Psoas muscle (tissue), 8 donors: Measurements from ENCODE around the gene ADAM23. TPM values are rescaled to one million over a fixed set of nuclear protein-coding genes. Genes with fewer than 3 reads are reported as not detected.

Source experiments
- ATAC-seq, 4 donors: fragments of 200-7000 bp; cut with Tn5 transposase; one replicate each; pipeline ENCODE4 v1.9.1; 2020; ENCODE audit warnings: moderate library complexity in 3 of 4, mild to moderate bottlenecking in 2 of 4
- DNase-seq, 2 donors: peaks; one replicate each; pipeline ENCODE4 v3.0.0-alpha.2; 2020
- H3K27ac ChIP-seq: fragments of 200-600 bp; one replicate; pipeline ENCODE4 v1.8.0; 2022
- H3K27me3 ChIP-seq, 3 donors: fragments of 200-600 bp in 1 of 3; one replicate each; pipeline versions ENCODE4 v1.6.1 to v1.8.0; 2013 to 2022; ENCODE audit warnings: low read length in 2 of 3, mild to moderate bottlenecking in 2 of 3, moderate library complexity in 1 of 3; ENCODE audit not compliant: insufficient read depth in 3 of 3
- H3K36me3 ChIP-seq, 2 donors: fragments of 200-600 bp in 1 of 2; one replicate each; pipeline versions ENCODE4 v1.6.1 to v1.8.0; 2013 to 2022; ENCODE audit warnings: low read depth in 1 of 2, mild to moderate bottlenecking in 1 of 2, moderate library complexity in 1 of 2; ENCODE audit not compliant: insufficient read depth in 1 of 2
- H3K4me1 ChIP-seq: fragments of 200-600 bp; one replicate; pipeline ENCODE4 v1.8.0; 2022
- H3K4me3 ChIP-seq: fragments of 200-600 bp; one replicate; pipeline ENCODE4 v1.8.0; 2022; ENCODE audit warnings: mild to moderate bottlenecking
- H3K9me3 ChIP-seq: fragments of 200-600 bp; one replicate; pipeline ENCODE4 v1.8.0; 2022
- WGBS, 3 donors: extraction: QIAGEN DNeasy Blood & Tissue Kit; methylation state at CpG; one replicate each; pipeline versions ENCODE4 v1.1.6 to v1.1.7; 2013; 5-methylcytosine and 5-hydroxymethylcytosine counted together
- intact Hi-C, 2 donors: fragments of 100-400 bp; cut with DNase I; formaldehyde crosslinking; loops; one replicate each; pipeline versions ENCODE4 v1.11.0 to v1.14.2; 2022
- polyA plus RNA-seq, 3 donors: library from polyadenylated mRNA; stranded (reverse); fragments of 200-250 nt; gene quantifications; one replicate each; pipeline ENCODE4 v1.2.3, GENCODE V29; 2013
- total RNA-seq, 4 donors: library from RNA; stranded (reverse); fragmentation: NEBNext Ultra II Directional in 2 of 4; extraction: Animal tissue kit (Norgen Biotek cat#: 25700) in 2 of 4; gene quantifications; one replicate each; pipeline versions ENCODE4 v1.2.1 to v1.2.4, GENCODE V29; 2021 to 2023
- TF ChIP-seq, protein P1 (sequence below): fragments of 200-600 bp; IDR thresholded peaks from one replicate; pipeline ENCODE4 v1.8.0; 2022; ENCODE audit warnings: antibody characterized with exemption
- donor health status: healthy with polysubstance abuse.
- donor health status: DM: no; HTN: no; CAD: no; lungs with moderate emphysema.
- donor health status: Bipolar disorder and iron deficiency.
- donor health status: healthy.
- donor health status: DM: yes; HTN: yes; CAD: no.
- donor health status: DM: no; HTN: no; CAD: no.
- donor health status: DM: no; HTN: no; CAD: no.
- donor health status: DM: yes; HTN: yes; CAD: no.

The ADAM23 gene
- total and polyA plus RNA-seq, 7 donors, result 0.42 to 9.2 (median 6.0) TPM

DNA sequence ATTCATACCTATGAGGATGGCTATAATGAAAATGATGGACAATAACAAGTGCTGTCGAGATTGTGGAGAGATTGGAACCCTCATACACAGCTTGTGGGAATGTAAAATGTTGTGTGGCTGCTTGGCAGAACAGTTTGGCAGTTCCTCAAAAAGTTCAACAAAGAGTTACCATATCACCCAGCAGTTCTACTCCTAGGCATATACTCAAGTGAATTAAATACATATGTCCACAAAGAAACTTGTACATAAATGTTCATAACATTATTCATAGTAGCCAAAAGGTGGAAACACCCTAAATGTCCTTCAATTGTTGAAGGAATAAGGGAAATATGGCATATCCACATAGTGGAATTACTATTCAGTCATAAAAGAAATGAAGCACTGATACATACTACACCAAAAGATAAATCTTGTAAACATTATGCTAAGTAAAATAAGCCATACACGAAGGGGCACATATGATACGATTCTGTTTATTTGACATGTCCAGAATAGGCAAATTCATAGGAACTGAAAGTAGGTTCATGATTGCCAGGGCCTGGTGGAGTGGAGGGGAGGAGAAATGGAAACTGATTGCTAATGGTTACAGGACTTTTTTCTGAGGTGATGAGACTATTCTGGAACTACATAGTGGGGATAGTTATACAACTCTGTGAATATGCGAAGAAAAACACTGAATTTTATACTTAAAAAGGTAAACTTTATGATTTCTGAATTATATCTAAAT lies 92.1 kb downstream of the ADAM23 start:
- Histone ChIP-seq H3K9me3 (no peaks in the 10 kb centered on the region), H3K36me3 (no peaks in the 10 kb centered on the region), H3K4me1 (peaks cover 12% of the 10 kb centered on the region), H3K27ac (no peak overlapping the region), H3K4me3 (no peak overlapping the region), H3K27me3 (no peaks in the 10 kb centered on the region)
- ATAC-seq, result no peak
- 86 to 93% (median 91%) methylated on average over 4 of the region's 4 CpGs for WGBS, 3 donors
- no peak for DNase-seq
- TF ChIP-seq, protein P1, sequence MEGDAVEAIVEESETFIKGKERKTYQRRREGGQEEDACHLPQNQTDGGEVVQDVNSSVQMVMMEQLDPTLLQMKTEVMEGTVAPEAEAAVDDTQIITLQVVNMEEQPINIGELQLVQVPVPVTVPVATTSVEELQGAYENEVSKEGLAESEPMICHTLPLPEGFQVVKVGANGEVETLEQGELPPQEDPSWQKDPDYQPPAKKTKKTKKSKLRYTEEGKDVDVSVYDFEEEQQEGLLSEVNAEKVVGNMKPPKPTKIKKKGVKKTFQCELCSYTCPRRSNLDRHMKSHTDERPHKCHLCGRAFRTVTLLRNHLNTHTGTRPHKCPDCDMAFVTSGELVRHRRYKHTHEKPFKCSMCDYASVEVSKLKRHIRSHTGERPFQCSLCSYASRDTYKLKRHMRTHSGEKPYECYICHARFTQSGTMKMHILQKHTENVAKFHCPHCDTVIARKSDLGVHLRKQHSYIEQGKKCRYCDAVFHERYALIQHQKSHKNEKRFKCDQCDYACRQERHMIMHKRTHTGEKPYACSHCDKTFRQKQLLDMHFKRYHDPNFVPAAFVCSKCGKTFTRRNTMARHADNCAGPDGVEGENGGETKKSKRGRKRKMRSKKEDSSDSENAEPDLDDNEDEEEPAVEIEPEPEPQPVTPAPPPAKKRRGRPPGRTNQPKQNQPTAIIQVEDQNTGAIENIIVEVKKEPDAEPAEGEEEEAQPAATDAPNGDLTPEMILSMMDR, result no peak
- intact Hi-C loops, result no loop called here

DNA sequence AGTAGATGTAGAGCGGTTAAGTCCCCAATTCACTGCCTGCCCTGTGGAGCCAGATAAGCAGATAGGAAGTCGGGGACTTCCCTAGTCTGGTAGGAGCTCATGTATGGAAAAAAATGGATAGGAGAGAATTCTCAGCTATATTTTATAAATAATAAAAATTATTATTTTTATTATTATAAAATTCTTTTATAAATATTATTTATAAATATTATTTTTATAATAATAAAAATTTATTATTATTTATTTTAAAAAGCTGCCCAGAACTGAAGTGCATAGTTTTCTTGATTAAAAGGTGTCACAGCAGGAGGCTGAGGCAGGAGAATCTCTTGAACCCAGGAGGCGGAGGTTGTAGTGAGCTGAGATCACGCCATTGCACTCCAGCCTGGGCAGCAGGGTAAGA lies 97.4 kb downstream of the ADAM23 start:
- Histone ChIP-seq H3K4me1 (no peaks in the 10 kb centered on the region), H3K36me3 (no peaks in the 10 kb centered on the region), H3K27ac (no peak overlapping the region), H3K4me3 (no peak overlapping the region), H3K27me3 (no peaks in the 10 kb centered on the region), H3K9me3 (no peaks in the 10 kb centered on the region)
- TF ChIP-seq, protein P1, result no peak
- ATAC-seq (no peak), DNase-seq (no peak)
- intact Hi-C loops, result no loop called here
- WGBS, 3 donors, result 94 to 96% (median 96%) methylated on average over 4 of the region's 4 CpGs

DNA sequence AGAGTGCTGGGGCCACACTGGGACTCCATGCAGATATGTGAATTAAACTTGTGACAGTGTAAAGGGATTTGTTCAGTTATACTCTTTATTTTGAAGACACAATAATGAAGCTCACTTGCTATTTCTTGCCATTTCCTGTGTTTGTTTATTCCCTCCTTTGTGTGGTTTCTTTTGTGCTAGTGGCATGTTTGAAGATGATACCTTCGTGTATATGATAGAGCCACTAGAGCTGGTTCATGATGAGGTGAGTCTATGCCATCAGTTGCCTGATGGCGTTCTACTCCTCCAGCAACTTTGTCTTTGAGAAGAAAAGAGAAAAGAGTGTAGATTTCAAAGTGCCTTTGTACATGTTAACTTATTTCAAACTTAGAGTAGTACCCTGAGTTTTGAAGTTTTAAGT lies 99.7 kb downstream of the ADAM23 start:
- Histone ChIP-seq H3K4me3 (no peak overlapping the region), H3K27ac (no peak overlapping the region), H3K36me3 (no peaks in the 10 kb centered on the region), H3K9me3 (no peaks in the 10 kb centered on the region), H3K27me3 (no peaks in the 10 kb centered on the region), H3K4me1 (no peaks in the 10 kb centered on the region)
- intact Hi-C loops, result no loop called here
- ATAC-seq, result no peak
- DNase-seq, result no peak
- TF ChIP-seq, protein P1, result no peak
- 89 to 93% (median 90%) methylated on average over 2 of the region's 2 CpGs for WGBS, 3 donors

DNA sequence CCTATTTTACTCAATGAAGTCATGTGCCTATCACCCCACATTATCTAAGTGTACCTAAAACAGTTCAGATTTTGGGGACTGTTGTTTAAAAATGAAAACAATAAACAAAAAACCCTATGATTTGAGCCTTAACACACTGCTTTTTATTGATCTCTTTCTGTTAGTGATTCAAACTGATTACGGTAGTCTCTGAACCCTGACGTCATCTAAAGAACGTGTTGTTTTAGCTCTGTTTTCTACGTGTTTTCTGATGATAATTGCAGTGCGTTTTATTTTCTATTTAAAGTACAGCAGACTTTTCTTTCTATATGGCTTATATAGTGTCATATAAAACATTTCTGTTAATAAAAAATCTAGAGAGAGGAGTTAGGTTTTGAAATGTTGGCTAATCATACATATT lies 105.1 kb downstream of the ADAM23 start:
- H3K27me3 ChIP-seq, result no peaks in the 10 kb centered on the region
- TF ChIP-seq, protein P1, result no peak
- no peaks in the 10 kb centered on the region for H3K9me3 ChIP-seq
- intact Hi-C loops, result no loop called here
- DNase-seq, result no peak
- no peak overlapping the region for H3K4me3 ChIP-seq
- no peak for ATAC-seq
- 92 to 94% (median 93%) methylated on average over 5 of the region's 5 CpGs for WGBS, 3 donors
- no peak overlapping the region for H3K27ac ChIP-seq
- no peaks in the 10 kb centered on the region for H3K4me1 ChIP-seq
- H3K36me3 ChIP-seq, result no peaks in the 10 kb centered on the region

DNA sequence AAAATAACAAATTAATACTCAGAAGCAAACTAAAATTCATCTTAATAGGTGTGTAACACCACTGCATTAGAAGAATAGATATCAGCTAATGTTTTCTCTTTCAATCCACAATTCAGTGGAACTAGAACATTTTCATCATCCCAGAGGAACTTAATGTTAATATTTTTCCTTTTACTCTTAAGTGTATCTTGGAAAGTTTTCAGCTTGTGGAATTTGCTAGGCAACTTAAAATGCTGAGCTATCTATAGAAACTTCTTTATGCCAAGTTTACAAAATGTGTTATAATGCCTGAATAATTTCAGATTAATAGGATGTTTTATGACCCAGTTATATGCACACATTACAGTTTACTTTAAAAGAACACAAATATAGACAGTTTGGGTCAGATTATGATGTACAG lies 112.4 kb downstream of the ADAM23 start:
- H3K4me1 ChIP-seq, result no peaks in the 10 kb centered on the region
- DNase-seq, result no peak
- H3K4me3 ChIP-seq, result no peak overlapping the region
- no peaks in the 10 kb centered on the region for H3K36me3 ChIP-seq
- no peaks in the 10 kb centered on the region for H3K9me3 ChIP-seq
- no peak for ATAC-seq
- no peak overlapping the region for H3K27ac ChIP-seq
- TF ChIP-seq, protein P1, result no peak
- H3K27me3 ChIP-seq, result no peaks in the 10 kb centered on the region
- intact Hi-C loops, result loop anchor here (5.0 to 10.0 kb wide), 2 partner anchors 161 to 393 kb away; no protein-coding TSS in a partner anchor
